DMS79 (cell line): ENCODE measurements around the gene CASK.

Experiments used
- DNase-seq: peaks from one replicate; lab custom pipeline; 2025; lab: John Stamatoyannopoulos, UW

CASK gene

GRCh38 chrX:41913476-41913875 lies 9.9 kb downstream of the CASK start:
- DNase-seq = no peak

GRCh38 chrX:41912923-41913322 lies 10.4 kb downstream of the CASK start:
- no peak for DNase-seq

GRCh38 chrX:41909068-41909467 lies 14.3 kb downstream of the CASK start:
- no peak for DNase-seq

- no peak for DNase-seq
These were observed 16.7 kb downstream of the CASK start for GRCh38 chrX:41906515-41907187.

- DNase-seq = no peak
These were observed 19.8 kb downstream of the CASK start for GRCh38 chrX:41903544-41903943.

- DNase-seq = no peak
These were observed 23.0 kb downstream of the CASK start for GRCh38 chrX:41900321-41900720.

- no peak for DNase-seq
These were observed 27.5 kb downstream of the CASK start for GRCh38 chrX:41895826-41896225.

GRCh38 chrX:41890026-41890423 lies 33.3 kb downstream of the CASK start:
- no peak for DNase-seq

- DNase-seq = no peak
These were observed 33.9 kb downstream of the CASK start for GRCh38 chrX:41889317-41890025.

- no peak for DNase-seq
These were observed 35.7 kb downstream of the CASK start for GRCh38 chrX:41887691-41888090.

- no peak for DNase-seq
These were observed 37.6 kb downstream of the CASK start for GRCh38 chrX:41885724-41886123.

- DNase-seq = no peak
These were observed 42.2 kb downstream of the CASK start for GRCh38 chrX:41881166-41881565.

- DNase-seq = no peak
These were observed 46.2 kb downstream of the CASK start for GRCh38 chrX:41877167-41877566.

GRCh38 chrX:41875142-41875541 lies 48.2 kb downstream of the CASK start:
- no peak for DNase-seq

- DNase-seq = no peak
These were observed 52.6 kb downstream of the CASK start for GRCh38 chrX:41870719-41871151.

- no peak for DNase-seq
These were observed 54.9 kb downstream of the CASK start for GRCh38 chrX:41868392-41868977.

GRCh38 chrX:41863343-41864203 lies 59.8 kb downstream of the CASK start:
- DNase-seq = no peak

- no peak for DNase-seq
These were observed 60.7 kb downstream of the CASK start for GRCh38 chrX:41862562-41863184.

GRCh38 chrX:41858161-41858775 lies 65.1 kb downstream of the CASK start:
- DNase-seq = no peak

GRCh38 chrX:41857670-41858069 lies 65.7 kb downstream of the CASK start:
- no peak for DNase-seq

GRCh38 chrX:41846714-41847113 lies 76.6 kb downstream of the CASK start:
- no peak for DNase-seq
